ENCODE data around the gene DLGAP1.
"Not testable (repeated sequence)": the region's sequence is repeated elsewhere in the genome, so short reads cannot be mapped to it uniquely, and the experiment has no call there.

Gene DLGAP1

DNA sequence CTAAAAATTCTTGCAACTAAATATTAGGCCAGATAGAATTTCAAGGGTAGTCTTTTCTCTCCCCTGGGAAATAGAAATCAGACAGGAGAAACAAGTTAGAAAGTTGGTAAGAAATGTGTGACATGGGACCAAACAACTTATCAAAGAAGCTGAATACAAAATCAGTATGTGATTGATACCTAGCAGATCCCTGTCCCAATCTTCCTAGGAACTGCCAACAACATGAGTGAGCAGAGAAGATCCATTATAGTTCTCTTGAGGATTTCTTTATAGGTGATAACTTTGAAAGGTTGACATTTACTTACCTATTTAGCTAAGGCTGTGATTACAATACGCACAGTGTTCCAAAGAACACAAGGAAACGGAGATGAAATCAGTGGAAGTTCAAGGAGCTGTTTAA lies 162.4 kb downstream of the DLGAP1 start:
- H3K9me3 ChIP-seq (ENCODE audit: control insufficient read depth in 2 of 2, low read length in 2 of 2), result no peaks in the 10 kb centered on the region
- H3K27me3 ChIP-seq (ENCODE audit: control insufficient read depth in 1 of 2, insufficient read depth in 2 of 2, low read length in 2 of 2), result no peaks in the 10 kb centered on the region
- H3K4me3 ChIP-seq (ENCODE audit: low read length in 2 of 2), result no peak overlapping the region
- H3K9ac ChIP-seq (ENCODE audit: low read length in 2 of 2), result no peak overlapping the region
- no peaks in the 10 kb centered on the region for H3K36me3 ChIP-seq (ENCODE audit: control insufficient read depth in 2 of 2, insufficient read depth in 2 of 2, low read length in 2 of 2)
- no peak overlapping the region for H3K27ac ChIP-seq (ENCODE audit: low read length)
- H3K4me1 ChIP-seq (ENCODE audit: control insufficient read depth, insufficient read depth, low read length), result no peaks in the 10 kb centered on the region

DNA sequence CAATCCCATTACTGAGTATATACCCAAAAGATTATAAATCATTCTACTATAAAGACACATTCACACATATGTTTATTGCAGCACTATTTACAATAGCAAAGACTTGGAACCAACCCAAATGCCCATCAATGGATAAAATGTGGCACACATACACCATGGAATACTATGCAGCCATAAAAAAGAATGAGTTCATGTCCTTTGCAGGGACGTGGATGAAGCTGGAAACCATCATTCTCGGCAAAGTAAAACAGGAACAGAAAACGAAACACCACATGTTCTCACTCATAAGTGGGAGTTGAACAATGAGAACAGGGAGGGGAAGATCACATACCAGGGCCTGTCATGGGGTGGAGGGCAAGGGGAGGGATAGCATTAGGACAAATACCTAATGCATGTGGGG lies 167.8 kb downstream of the DLGAP1 start:
- H3K4me3 ChIP-seq (ENCODE audit: low read length in 2 of 2); H3K27me3 ChIP-seq (ENCODE audit: control insufficient read depth in 1 of 2, insufficient read depth in 2 of 2, low read length in 2 of 2); H3K36me3 ChIP-seq (ENCODE audit: control insufficient read depth in 2 of 2, insufficient read depth in 2 of 2, low read length in 2 of 2); H3K4me1 ChIP-seq (ENCODE audit: control insufficient read depth, insufficient read depth, low read length); H3K27ac ChIP-seq (ENCODE audit: low read length); H3K9ac ChIP-seq (ENCODE audit: low read length in 2 of 2); H3K9me3 ChIP-seq (ENCODE audit: control insufficient read depth in 2 of 2, low read length in 2 of 2): not testable (repeated sequence)

DNA sequence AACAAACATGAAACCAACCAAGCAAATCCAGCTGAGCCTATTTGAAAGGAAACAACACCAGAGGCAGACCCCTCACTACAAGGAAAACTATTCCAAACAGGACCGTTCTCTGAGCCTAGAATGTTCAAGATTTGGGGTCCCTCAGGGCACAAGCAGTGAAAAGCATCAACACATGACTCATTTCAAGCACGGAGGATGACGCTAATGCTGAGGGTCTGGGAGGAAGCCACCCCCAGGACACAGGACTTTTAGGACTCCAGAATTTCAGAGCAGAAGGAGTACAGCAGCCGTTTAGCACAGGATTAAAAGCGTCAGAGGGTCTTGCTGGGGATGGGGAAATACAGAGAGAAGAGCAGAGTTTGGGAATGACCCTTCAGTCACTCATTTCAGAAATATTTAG lies 168.9 kb downstream of the DLGAP1 start:
- H3K4me3 ChIP-seq (ENCODE audit: low read length in 2 of 2), result no peak overlapping the region
- H3K27ac ChIP-seq (ENCODE audit: low read length), result no peak overlapping the region
- no peaks in the 10 kb centered on the region for H3K9me3 ChIP-seq (ENCODE audit: control insufficient read depth in 2 of 2, low read length in 2 of 2)
- no peaks in the 10 kb centered on the region for H3K27me3 ChIP-seq (ENCODE audit: control insufficient read depth in 1 of 2, insufficient read depth in 2 of 2, low read length in 2 of 2)
- H3K36me3 ChIP-seq (ENCODE audit: control insufficient read depth in 2 of 2, insufficient read depth in 2 of 2, low read length in 2 of 2), result no peaks in the 10 kb centered on the region
- H3K4me1 ChIP-seq (ENCODE audit: control insufficient read depth, insufficient read depth, low read length), result no peaks in the 10 kb centered on the region
- no peak overlapping the region for H3K9ac ChIP-seq (ENCODE audit: low read length in 2 of 2)

DNA sequence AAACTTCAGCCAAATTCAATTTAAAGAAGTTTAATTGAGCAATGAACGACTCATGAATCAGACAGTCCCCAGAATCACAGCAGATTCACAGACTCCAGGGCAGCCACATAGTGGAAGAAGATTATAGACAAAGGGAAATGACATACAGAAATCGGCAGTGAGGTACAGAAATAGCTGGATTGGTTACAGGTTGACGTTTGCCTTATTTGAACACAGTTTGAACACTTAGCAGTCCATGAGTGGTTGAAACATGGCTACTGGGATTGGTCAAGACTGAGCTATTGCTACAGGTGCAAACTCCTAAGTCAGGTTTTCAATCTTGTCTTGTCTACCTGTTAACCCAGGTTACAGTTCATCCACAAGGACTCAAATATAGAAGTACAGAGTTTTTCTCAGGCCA lies 169.6 kb downstream of the DLGAP1 start:
- H3K4me1 ChIP-seq (ENCODE audit: control insufficient read depth, insufficient read depth, low read length), result no peaks in the 10 kb centered on the region
- no peak overlapping the region for H3K27ac ChIP-seq (ENCODE audit: low read length)
- H3K4me3 ChIP-seq (ENCODE audit: low read length in 2 of 2), result no peak overlapping the region
- no peak overlapping the region for H3K9ac ChIP-seq (ENCODE audit: low read length in 2 of 2)
- H3K36me3 ChIP-seq (ENCODE audit: control insufficient read depth in 2 of 2, insufficient read depth in 2 of 2, low read length in 2 of 2), result no peaks in the 10 kb centered on the region
- no peaks in the 10 kb centered on the region for H3K27me3 ChIP-seq (ENCODE audit: control insufficient read depth in 1 of 2, insufficient read depth in 2 of 2, low read length in 2 of 2)
- no peaks in the 10 kb centered on the region for H3K9me3 ChIP-seq (ENCODE audit: control insufficient read depth in 2 of 2, low read length in 2 of 2)

DNA sequence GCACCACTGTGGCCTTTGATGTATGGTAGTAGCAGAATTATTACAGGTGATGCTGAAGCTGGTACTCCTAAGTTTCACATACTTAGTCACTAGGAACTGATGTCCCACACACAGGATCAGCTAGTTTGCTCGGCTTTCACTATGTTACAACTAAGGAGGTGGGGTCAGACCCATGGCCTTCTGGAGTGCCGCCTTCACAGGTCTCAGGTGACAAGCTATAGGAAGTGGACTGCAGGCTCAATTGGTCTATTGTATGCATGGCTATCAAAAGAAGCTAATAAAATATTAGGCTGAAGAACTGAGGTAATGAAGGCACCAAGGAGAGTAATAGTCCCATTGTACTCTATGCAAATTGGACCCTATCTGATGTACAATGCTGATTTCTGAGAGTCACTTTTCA lies 170.6 kb downstream of the DLGAP1 start:
- Histone ChIP-seq H3K4me3 (ENCODE audit: low read length in 2 of 2) (no peak overlapping the region), H3K27ac (ENCODE audit: low read length) (no peak overlapping the region), H3K27me3 (ENCODE audit: control insufficient read depth in 1 of 2, insufficient read depth in 2 of 2, low read length in 2 of 2) (no peaks in the 10 kb centered on the region), H3K4me1 (ENCODE audit: control insufficient read depth, insufficient read depth, low read length) (no peaks in the 10 kb centered on the region), H3K9ac (ENCODE audit: low read length in 2 of 2) (no peak overlapping the region), H3K9me3 (ENCODE audit: control insufficient read depth in 2 of 2, low read length in 2 of 2) (no peaks in the 10 kb centered on the region), H3K36me3 (ENCODE audit: control insufficient read depth in 2 of 2, insufficient read depth in 2 of 2, low read length in 2 of 2) (no peaks in the 10 kb centered on the region)

DNA sequence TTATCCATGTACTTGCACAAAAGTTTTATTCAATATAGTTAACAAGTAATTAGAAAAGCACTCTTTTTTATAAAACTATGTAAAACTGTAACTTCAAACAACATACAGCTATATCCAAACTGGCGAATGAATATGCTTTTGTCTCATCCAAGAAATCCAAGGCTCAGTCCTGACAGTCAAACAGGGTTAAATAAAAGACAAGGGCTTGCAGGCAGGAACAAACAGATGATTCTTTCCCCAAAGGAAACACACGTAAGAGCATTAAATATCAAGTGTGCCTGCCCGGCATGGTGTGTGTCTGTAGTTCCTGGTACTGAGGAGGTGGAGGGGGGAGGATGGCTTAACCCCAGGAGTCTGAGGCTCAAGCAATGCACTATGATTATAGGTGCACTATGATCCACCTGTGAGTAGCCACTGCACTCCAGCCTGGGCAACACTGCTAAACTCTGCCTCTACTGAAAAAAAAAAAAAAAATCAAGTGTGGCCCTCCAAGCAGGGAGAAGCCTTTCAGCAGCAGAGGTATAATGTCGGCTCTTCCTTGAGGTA lies 171.3 kb downstream of the DLGAP1 start:
- Histone ChIP-seq H3K4me3 (ENCODE audit: low read length in 2 of 2) (no peak overlapping the region), H3K36me3 (ENCODE audit: control insufficient read depth in 2 of 2, insufficient read depth in 2 of 2, low read length in 2 of 2) (no peaks in the 10 kb centered on the region), H3K27ac (ENCODE audit: low read length) (no peak overlapping the region), H3K9me3 (ENCODE audit: control insufficient read depth in 2 of 2, low read length in 2 of 2) (no peaks in the 10 kb centered on the region), H3K27me3 (ENCODE audit: control insufficient read depth in 1 of 2, insufficient read depth in 2 of 2, low read length in 2 of 2) (no peaks in the 10 kb centered on the region), H3K4me1 (ENCODE audit: control insufficient read depth, insufficient read depth, low read length) (no peaks in the 10 kb centered on the region), H3K9ac (ENCODE audit: low read length in 2 of 2) (no peak overlapping the region)

DNA sequence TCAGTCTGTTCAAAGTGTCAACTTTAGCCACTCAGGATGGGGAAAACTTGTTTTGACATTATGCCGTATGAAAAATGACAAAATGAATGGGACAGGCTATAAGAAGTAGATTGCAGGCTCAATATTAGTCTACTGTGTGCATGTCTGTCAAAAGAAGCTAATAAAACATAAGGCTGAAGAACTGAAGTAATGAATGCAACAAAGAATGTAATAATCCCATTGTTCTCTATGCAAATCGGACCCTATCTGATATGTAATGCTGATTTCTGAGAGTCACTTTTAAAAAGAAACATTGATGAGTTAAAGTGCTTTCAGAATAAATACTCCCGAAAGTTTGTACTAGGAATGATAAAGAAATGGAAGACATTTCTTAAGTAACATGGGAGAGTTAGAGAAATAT lies 172.2 kb downstream of the DLGAP1 start:
- H3K36me3 ChIP-seq (ENCODE audit: control insufficient read depth in 2 of 2, insufficient read depth in 2 of 2, low read length in 2 of 2), result no peaks in the 10 kb centered on the region
- no peaks in the 10 kb centered on the region for H3K9me3 ChIP-seq (ENCODE audit: control insufficient read depth in 2 of 2, low read length in 2 of 2)
- H3K4me1 ChIP-seq (ENCODE audit: control insufficient read depth, insufficient read depth, low read length), result no peaks in the 10 kb centered on the region
- no peak overlapping the region for H3K4me3 ChIP-seq (ENCODE audit: low read length in 2 of 2)
- no peaks in the 10 kb centered on the region for H3K27me3 ChIP-seq (ENCODE audit: control insufficient read depth in 1 of 2, insufficient read depth in 2 of 2, low read length in 2 of 2)
- no peak overlapping the region for H3K9ac ChIP-seq (ENCODE audit: low read length in 2 of 2)
- no peak overlapping the region for H3K27ac ChIP-seq (ENCODE audit: low read length)

DNA sequence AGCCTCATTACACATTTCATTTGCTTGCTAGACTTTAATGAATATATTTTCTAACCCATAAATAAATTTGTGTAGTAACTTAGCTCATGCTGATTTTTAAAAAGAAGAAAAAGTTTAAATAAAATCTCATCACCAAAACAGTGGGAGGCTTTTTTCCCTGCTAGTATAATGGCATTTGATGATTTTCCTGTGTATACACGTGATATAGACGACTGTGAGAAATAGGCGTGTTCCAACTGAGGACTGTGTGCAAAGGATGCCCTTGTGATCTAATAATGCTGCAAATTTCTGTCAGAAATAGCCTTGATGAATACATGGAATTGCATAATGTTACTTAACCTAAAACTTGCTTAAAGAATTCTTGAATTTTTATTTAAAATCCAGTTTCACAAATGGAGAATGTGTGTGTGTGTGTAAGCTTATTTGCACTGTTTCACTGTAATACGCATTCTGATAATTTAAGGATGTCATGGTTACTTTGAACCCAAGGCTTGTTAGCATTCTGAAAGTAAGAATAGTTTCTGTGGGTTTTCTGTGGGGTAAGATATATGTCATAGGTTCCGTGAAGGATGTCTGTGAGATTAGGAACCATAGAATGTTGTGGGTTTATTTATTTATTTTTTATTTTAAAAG lies 178.0 kb downstream of the DLGAP1 start:
- Histone ChIP-seq H3K4me1 (ENCODE audit: control insufficient read depth, insufficient read depth, low read length) (no peaks in the 10 kb centered on the region), H3K9ac (ENCODE audit: low read length in 2 of 2) (no peak overlapping the region), H3K27ac (ENCODE audit: low read length) (no peak overlapping the region), H3K27me3 (ENCODE audit: control insufficient read depth in 1 of 2, insufficient read depth in 2 of 2, low read length in 2 of 2) (no peaks in the 10 kb centered on the region), H3K9me3 (ENCODE audit: control insufficient read depth in 2 of 2, low read length in 2 of 2) (no peaks in the 10 kb centered on the region), H3K36me3 (ENCODE audit: control insufficient read depth in 2 of 2, insufficient read depth in 2 of 2, low read length in 2 of 2) (no peaks in the 10 kb centered on the region), H3K4me3 (ENCODE audit: low read length in 2 of 2) (no peak overlapping the region)

DNA sequence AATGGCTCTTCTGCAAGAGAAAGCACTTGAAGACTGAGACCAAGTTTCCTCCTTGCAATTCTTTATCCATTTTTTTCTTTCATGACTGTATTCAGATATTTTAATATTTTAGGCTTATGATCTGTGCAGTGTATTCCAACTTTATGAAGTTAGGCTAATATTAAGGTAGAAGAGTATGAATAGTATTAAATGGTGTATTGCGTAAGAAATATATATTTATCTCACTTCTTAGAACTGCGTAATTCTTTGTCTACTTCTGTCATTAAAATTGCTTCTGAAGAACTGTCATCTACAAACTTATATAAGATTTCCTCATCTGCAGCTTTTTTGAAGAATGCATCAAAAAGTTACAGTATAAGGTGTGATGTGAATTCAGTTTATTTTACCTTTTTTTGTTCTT lies 183.2 kb downstream of the DLGAP1 start:
- H3K27me3 ChIP-seq (ENCODE audit: control insufficient read depth in 1 of 2, insufficient read depth in 2 of 2, low read length in 2 of 2), result no peaks in the 10 kb centered on the region
- no peaks in the 10 kb centered on the region for H3K4me1 ChIP-seq (ENCODE audit: control insufficient read depth, insufficient read depth, low read length)
- no peak overlapping the region for H3K9ac ChIP-seq (ENCODE audit: low read length in 2 of 2)
- no peaks in the 10 kb centered on the region for H3K36me3 ChIP-seq (ENCODE audit: control insufficient read depth in 2 of 2, insufficient read depth in 2 of 2, low read length in 2 of 2)
- H3K27ac ChIP-seq (ENCODE audit: low read length), result no peak overlapping the region
- H3K4me3 ChIP-seq (ENCODE audit: low read length in 2 of 2), result no peak overlapping the region
- H3K9me3 ChIP-seq (ENCODE audit: control insufficient read depth in 2 of 2, low read length in 2 of 2), result no peaks in the 10 kb centered on the region

DNA sequence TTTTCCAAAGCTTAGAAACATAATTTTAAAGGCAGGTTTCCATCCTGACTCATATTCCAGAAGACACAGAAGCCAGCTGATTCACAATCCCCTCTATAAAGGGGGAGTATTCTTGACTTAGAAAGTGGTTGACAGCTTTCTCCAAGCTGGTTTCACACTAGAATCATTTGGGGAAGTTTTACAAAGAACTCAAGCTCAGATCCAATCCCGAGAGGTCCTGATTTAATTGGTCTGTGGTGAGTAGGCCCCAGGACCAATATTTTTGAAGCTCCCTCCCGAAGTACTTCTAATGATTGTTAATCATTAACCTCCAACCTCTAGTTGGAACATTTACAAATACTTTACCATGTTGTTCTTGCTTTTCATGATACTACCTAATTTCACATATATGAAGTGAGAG lies 184.1 kb downstream of the DLGAP1 start:
- H3K27ac ChIP-seq (ENCODE audit: low read length), result no peak overlapping the region
- H3K4me3 ChIP-seq (ENCODE audit: low read length in 2 of 2), result no peak overlapping the region
- no peaks in the 10 kb centered on the region for H3K4me1 ChIP-seq (ENCODE audit: control insufficient read depth, insufficient read depth, low read length)
- H3K36me3 ChIP-seq (ENCODE audit: control insufficient read depth in 2 of 2, insufficient read depth in 2 of 2, low read length in 2 of 2), result no peaks in the 10 kb centered on the region
- H3K27me3 ChIP-seq (ENCODE audit: control insufficient read depth in 1 of 2, insufficient read depth in 2 of 2, low read length in 2 of 2), result no peaks in the 10 kb centered on the region
- no peak overlapping the region for H3K9ac ChIP-seq (ENCODE audit: low read length in 2 of 2)
- no peaks in the 10 kb centered on the region for H3K9me3 ChIP-seq (ENCODE audit: control insufficient read depth in 2 of 2, low read length in 2 of 2)

DNA sequence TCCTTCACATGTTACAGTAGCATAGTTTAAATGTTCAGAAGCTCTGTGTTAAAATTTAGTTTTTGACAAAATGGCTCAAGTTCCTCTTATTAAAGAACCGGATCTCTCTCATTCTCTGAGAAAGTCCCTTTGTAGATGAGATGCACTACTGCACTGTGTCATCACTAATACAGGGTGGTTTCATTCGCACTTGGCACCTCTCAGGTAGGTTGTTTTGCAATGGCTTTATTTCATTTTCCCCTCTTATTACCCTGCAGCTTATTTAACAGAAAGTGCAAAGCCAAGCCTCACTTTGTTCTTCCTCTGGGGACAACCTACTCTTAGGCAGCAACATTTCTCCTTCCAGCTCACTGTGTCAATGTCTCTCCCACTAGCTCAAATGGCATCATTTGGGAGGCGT lies 185.1 kb downstream of the DLGAP1 start:
- Histone ChIP-seq H3K36me3 (ENCODE audit: control insufficient read depth in 2 of 2, insufficient read depth in 2 of 2, low read length in 2 of 2) (no peaks in the 10 kb centered on the region), H3K9me3 (ENCODE audit: control insufficient read depth in 2 of 2, low read length in 2 of 2) (no peaks in the 10 kb centered on the region), H3K9ac (ENCODE audit: low read length in 2 of 2) (no peak overlapping the region), H3K27ac (ENCODE audit: low read length) (no peak overlapping the region), H3K4me1 (ENCODE audit: control insufficient read depth, insufficient read depth, low read length) (no peaks in the 10 kb centered on the region), H3K4me3 (ENCODE audit: low read length in 2 of 2) (no peak overlapping the region), H3K27me3 (ENCODE audit: control insufficient read depth in 1 of 2, insufficient read depth in 2 of 2, low read length in 2 of 2) (no peaks in the 10 kb centered on the region)

Measured in stomach smooth muscle (tissue), 2 donors.